ENCODE data around the gene ERC1. TPM values are rescaled to one million over a fixed set of nuclear protein-coding genes. Genes with fewer than 3 reads are reported as not detected.
A peak's percentile ranks its signal among the peaks of the same experiment; 100 is the strongest.

ERC1 gene
- total RNA-seq, 1 donor from 2014 or later = 82.2 TPM

GRCh38 chr12:1063852-1064251 lies 72.8 kb downstream of the ERC1 start:
- TF ChIP-seq, protein P1, sequence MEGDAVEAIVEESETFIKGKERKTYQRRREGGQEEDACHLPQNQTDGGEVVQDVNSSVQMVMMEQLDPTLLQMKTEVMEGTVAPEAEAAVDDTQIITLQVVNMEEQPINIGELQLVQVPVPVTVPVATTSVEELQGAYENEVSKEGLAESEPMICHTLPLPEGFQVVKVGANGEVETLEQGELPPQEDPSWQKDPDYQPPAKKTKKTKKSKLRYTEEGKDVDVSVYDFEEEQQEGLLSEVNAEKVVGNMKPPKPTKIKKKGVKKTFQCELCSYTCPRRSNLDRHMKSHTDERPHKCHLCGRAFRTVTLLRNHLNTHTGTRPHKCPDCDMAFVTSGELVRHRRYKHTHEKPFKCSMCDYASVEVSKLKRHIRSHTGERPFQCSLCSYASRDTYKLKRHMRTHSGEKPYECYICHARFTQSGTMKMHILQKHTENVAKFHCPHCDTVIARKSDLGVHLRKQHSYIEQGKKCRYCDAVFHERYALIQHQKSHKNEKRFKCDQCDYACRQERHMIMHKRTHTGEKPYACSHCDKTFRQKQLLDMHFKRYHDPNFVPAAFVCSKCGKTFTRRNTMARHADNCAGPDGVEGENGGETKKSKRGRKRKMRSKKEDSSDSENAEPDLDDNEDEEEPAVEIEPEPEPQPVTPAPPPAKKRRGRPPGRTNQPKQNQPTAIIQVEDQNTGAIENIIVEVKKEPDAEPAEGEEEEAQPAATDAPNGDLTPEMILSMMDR (IDR thresholded peaks at IDR 0.05; ENCODE audit: partially characterized antibody, unreplicated experiment) = no peak
- H3K4me1 Mint-ChIP-seq (ENCODE audit: low read depth, unreplicated experiment) = peaks cover 1% of the 10 kb centered on the region
- peaks cover 5% of the 10 kb centered on the region for H3K27me3 Mint-ChIP-seq (ENCODE audit: unreplicated experiment)
- H3K9me3 Mint-ChIP-seq (ENCODE audit: unreplicated experiment) = peaks cover 6% of the 10 kb centered on the region
- H3K27ac Mint-ChIP-seq (ENCODE audit: unreplicated experiment) = no peak overlapping the region
- H3K36me3 Mint-ChIP-seq (ENCODE audit: unreplicated experiment) = peaks cover 33% of the 10 kb centered on the region
- DNase-seq = no peak
- no peak overlapping the region for H3K4me3 Mint-ChIP-seq (ENCODE audit: unreplicated experiment)

- H3K27me3 Mint-ChIP-seq (ENCODE audit: unreplicated experiment) = peaks cover 5% of the 10 kb centered on the region
Observed at GRCh38 chr12:1064317-1064716, 73.3 kb downstream of the ERC1 start.

GRCh38 chr12:1065629-1066028 lies 74.6 kb downstream of the ERC1 start:
- H3K4me1 Mint-ChIP-seq (ENCODE audit: low read depth, unreplicated experiment) = peaks cover 1% of the 10 kb centered on the region
- TF ChIP-seq, protein P1 (IDR thresholded peaks at IDR 0.05; ENCODE audit: partially characterized antibody, unreplicated experiment) = no peak
- peak overlapping the region; percentile 49 for H3K27ac Mint-ChIP-seq (ENCODE audit: unreplicated experiment)
- no peak for DNase-seq
- H3K36me3 Mint-ChIP-seq (ENCODE audit: unreplicated experiment) = peaks cover 31% of the 10 kb centered on the region
- no peaks in the 10 kb centered on the region for H3K9me3 Mint-ChIP-seq (ENCODE audit: unreplicated experiment)
- H3K27me3 Mint-ChIP-seq (ENCODE audit: unreplicated experiment) = peaks cover 5% of the 10 kb centered on the region
- no peak overlapping the region for H3K4me3 Mint-ChIP-seq (ENCODE audit: unreplicated experiment)

More at GRCh38 chr12:1064317-1064716, 73.3 kb downstream of the ERC1 start:
- Mint-ChIP-seq H3K4me3 (ENCODE audit: unreplicated experiment) (no peak overlapping the region), H3K36me3 (ENCODE audit: unreplicated experiment) (peaks cover 31% of the 10 kb centered on the region), H3K9me3 (ENCODE audit: unreplicated experiment) (peaks cover 5% of the 10 kb centered on the region), H3K4me1 (ENCODE audit: low read depth, unreplicated experiment) (peaks cover 1% of the 10 kb centered on the region), H3K27ac (ENCODE audit: unreplicated experiment) (no peak overlapping the region)
- no peak for DNase-seq
- TF ChIP-seq, protein P1 (IDR thresholded peaks at IDR 0.05; ENCODE audit: partially characterized antibody, unreplicated experiment) = no peak

DNA sequence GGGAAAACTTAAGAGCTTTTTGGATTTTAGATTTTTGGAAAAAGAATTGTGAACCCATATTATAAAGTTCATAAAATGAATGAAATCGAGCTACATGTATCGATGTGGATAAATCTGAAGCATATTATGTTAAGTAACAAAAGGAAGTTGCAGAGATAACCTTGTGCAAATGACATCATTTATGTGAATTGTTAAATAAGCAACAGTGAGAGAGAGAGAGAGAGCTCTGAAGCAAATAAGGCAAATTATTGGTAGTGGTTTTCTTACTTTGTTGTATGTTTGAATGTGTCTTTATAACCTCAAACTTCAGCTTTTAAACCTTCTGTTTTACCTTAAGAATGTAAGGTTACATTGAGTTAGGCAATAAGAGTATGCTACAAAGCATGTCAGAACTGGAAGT lies 78.8 kb downstream of the ERC1 start:
- Mint-ChIP-seq H3K4me3 (ENCODE audit: unreplicated experiment) (no peak overlapping the region), H3K9me3 (ENCODE audit: unreplicated experiment) (no peaks in the 10 kb centered on the region), H3K27ac (ENCODE audit: unreplicated experiment) (no peak overlapping the region), H3K4me1 (ENCODE audit: low read depth, unreplicated experiment) (peaks cover 1% of the 10 kb centered on the region), H3K36me3 (ENCODE audit: unreplicated experiment) (peaks cover 6% of the 10 kb centered on the region), H3K27me3 (ENCODE audit: unreplicated experiment) (peaks cover 3% of the 10 kb centered on the region)
- no peak for DNase-seq
- TF ChIP-seq, protein P1 (IDR thresholded peaks at IDR 0.05; ENCODE audit: partially characterized antibody, unreplicated experiment) = no peak

DNA sequence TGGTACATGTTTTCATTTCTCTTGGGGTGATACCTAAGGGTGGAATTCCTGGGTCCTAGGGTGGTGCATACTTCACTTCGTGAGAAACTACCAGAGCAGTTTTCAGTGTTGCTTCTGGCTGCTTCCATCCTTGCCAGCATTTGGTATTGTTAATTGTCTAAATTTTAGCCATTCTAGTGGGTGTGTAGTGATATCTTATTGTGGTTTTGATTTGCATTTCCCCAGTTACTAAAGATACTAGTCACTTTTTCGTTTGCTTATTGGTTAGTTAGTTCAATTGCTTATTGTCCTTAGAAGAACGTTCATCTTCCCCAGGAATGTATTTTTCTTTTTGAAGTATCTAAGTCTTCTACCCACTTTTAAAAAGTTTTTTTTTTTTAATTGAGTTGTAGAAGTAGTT lies 80.2 kb downstream of the ERC1 start:
- H3K9me3 Mint-ChIP-seq (ENCODE audit: unreplicated experiment) = no peaks in the 10 kb centered on the region
- no peak overlapping the region for H3K27ac Mint-ChIP-seq (ENCODE audit: unreplicated experiment)
- TF ChIP-seq, protein P1 (IDR thresholded peaks at IDR 0.05; ENCODE audit: partially characterized antibody, unreplicated experiment) = no peak

More for the DNA sequence above, 80.2 kb downstream of the ERC1 start:
- Mint-ChIP-seq H3K4me1 (ENCODE audit: low read depth, unreplicated experiment) (peaks cover 3% of the 10 kb centered on the region), H3K36me3 (ENCODE audit: unreplicated experiment) (no peaks in the 10 kb centered on the region), H3K27me3 (ENCODE audit: unreplicated experiment) (no peaks in the 10 kb centered on the region), H3K4me3 (ENCODE audit: unreplicated experiment) (no peak overlapping the region)
- no peak for DNase-seq

Data from glutamatergic neuron (in vitro differentiated cells).